Transverse colon (tissue), 4 donors: Measurements from ENCODE around the gene RGL4. TPM values are rescaled to one million over a fixed set of nuclear protein-coding genes. Genes with fewer than 3 reads are reported as not detected.
"Not testable (repeated sequence)": the region's sequence is repeated elsewhere in the genome, so short reads cannot be mapped to it uniquely, and the experiment has no call there.

ENCODE experiments used
- DNase-seq: peaks from one replicate; pipeline ENCODE4 v3.0.0-alpha.2; 2019
- H3K27ac ChIP-seq, 4 donors: fragments of 200-600 bp; sonication (generic); 2 replicates each; pipeline ENCODE4 v1.5.1; 2016 to 2018; ENCODE audit warnings: inconsistent platforms in 4 of 4
- H3K27me3 ChIP-seq: fragments of 200-600 bp; sonication (generic); 2 replicates; pipeline ENCODE4 v1.5.1; 2017; ENCODE audit warnings: inconsistent platforms
- H3K36me3 ChIP-seq, 4 donors: fragments of 200-600 bp; sonication (generic); 2 replicates each; pipeline ENCODE4 v1.5.1; 2017 to 2019; ENCODE audit warnings: inconsistent platforms in 4 of 4
- H3K4me1 ChIP-seq, 4 donors: fragments of 200-600 bp; sonication (generic); 2 replicates each; pipeline ENCODE4 v1.5.1; 2017 to 2020; ENCODE audit warnings: inconsistent platforms in 4 of 4
- H3K4me3 ChIP-seq, 4 donors: fragments of 200-600 bp; sonication (generic); 1 replicate in 1 of 4; 2 replicates in 3 of 4; pipeline versions ENCODE4 v1.5.1 to v1.6.1; 2017 to 2019; ENCODE audit warnings: inconsistent platforms in 4 of 4
- H3K9me3 ChIP-seq, 2 donors: fragments of 200-600 bp; sonication (generic); 2 replicates each; pipeline ENCODE4 v1.5.1; 2017 to 2019; ENCODE audit warnings: inconsistent platforms in 2 of 2
- EP300 ChIP-seq: sonication (generic); formaldehyde crosslinking; IDR thresholded peaks from one replicate; pipeline ENCODE4 v1.6.1; 2017; ENCODE audit warnings: antibody characterized with exemption, low read depth
- POLR2A ChIP-seq: fragments of 450-650 bp; IDR thresholded peaks from one replicate; pipeline ENCODE4 v1.6.1; 2016; ENCODE audit warnings: antibody characterized with exemption, mild to moderate bottlenecking, moderate library complexity
- POLR2AphosphoS5 ChIP-seq, 3 donors: sonication (generic); formaldehyde crosslinking; IDR thresholded peaks; one replicate each; pipeline ENCODE4 v1.6.1; 2016; ENCODE audit warnings: antibody characterized with exemption in 3 of 3
- WGBS, 2 donors: methylation state at CpG; one replicate each; pipeline ENCODE4 v1.1.5; 2018; ENCODE audit warnings: low coverage in 1 of 2; 5-methylcytosine and 5-hydroxymethylcytosine counted together
- in situ Hi-C, 4 donors: fragments of 200-750 bp; cut with MboI; loops; one replicate each; pipeline versions ENCODE4 v1.15.0 to v1.15.1; 2017; ENCODE audit warnings: low sequenced_read_pairs in 3 of 4, low pct_ligation_motif_present in 1 of 4, low pct_unique_long_range_greater_than_20kb in 1 of 4
- intact Hi-C: fragments of 100-400 bp; cut with DNase I; formaldehyde crosslinking; loops from one replicate; pipeline ENCODE4 v1.15.1; 2023; ENCODE audit warnings: low total_unique reads
- total RNA-seq, 4 donors: library from RNA; depleted of rRNA; stranded (reverse); fragments of >200 nt; gene quantifications; one replicate each; pipeline ENCODE4 v1.1.0, GENCODE V29; 2016
- TF ChIP-seq, protein P1 (sequence below), 5 experiments: fragments of 200-600 bp in 3 of 5; fragments of 450-650 bp in 2 of 5; sonication (generic) in 3 of 5; IDR thresholded peaks; 1 replicate in 2 of 5; 2 replicates in 3 of 5; pipeline ENCODE4 v1.5.1; 2016 to 2017; ENCODE audit warnings: antibody characterized with exemption in 5 of 5, inconsistent platforms in 3 of 5, mild to moderate bottlenecking in 2 of 5, moderate library complexity in 1 of 5

Gene RGL4
- total RNA-seq, 4 donors from 2014 or later, result 0.82 to 1.1 TPM; not detected in 2

DNA sequence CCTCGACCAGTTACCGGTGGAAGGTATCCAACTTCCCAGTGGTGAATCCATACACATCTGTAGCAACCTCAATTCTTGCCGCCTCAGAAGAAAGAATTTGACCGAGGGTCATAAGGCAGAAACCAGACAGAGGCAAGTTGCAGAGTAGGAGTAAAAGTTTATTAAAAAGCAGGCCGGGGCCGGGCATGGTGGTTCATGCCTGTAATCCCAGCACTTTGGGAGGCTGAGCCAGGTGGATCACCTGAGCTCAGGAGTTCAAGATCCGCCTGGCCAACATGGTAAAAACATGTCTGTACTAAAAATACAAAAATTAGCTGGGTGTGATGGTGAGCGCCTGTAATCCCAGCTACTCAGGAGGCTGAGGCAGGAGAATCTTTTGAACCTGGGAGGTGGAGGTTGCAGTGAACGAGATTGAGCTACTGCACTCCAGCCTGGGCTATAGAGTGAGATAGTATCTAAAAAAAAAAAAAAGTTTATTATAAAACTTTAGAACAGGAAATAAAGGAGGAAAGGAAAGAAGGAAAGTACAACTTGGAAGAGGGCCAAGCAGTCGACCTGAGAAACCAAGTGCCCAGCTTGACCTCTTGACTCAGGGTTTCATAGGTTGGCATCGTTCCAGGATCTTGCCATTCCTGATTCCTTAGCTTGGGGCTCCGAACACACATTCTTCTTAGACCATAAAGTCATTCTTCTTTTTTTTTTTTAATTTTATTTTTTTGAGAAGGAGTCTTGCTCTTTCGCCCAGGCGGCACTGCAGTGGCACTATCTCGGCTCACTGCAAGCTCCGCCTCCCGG is 27.8 kb downstream of the RGL4 start:
- WGBS, 2 donors, result 78 to 85% methylated on average over 3 to 17 of the region's 17 CpGs
- intact Hi-C loops (no loop called here), in situ Hi-C loops (no loop called here)
- Histone ChIP-seq H3K9me3 (no peaks in the 10 kb centered on the region), H3K27me3 (no peaks in the 10 kb centered on the region), H3K4me3 (no peak overlapping the region), H3K4me1 (peaks cover 9 to 19% (median 12%) of the 10 kb centered on the region in 4 donors), H3K36me3 (no peaks in the 10 kb centered on the region), H3K27ac (no peak overlapping the region)
- TF ChIP-seq POLR2A (no peak), POLR2AphosphoS5 (IDR thresholded peaks at IDR 0.05) (no peak), EP300 (no peak)
- TF ChIP-seq, protein P1, sequence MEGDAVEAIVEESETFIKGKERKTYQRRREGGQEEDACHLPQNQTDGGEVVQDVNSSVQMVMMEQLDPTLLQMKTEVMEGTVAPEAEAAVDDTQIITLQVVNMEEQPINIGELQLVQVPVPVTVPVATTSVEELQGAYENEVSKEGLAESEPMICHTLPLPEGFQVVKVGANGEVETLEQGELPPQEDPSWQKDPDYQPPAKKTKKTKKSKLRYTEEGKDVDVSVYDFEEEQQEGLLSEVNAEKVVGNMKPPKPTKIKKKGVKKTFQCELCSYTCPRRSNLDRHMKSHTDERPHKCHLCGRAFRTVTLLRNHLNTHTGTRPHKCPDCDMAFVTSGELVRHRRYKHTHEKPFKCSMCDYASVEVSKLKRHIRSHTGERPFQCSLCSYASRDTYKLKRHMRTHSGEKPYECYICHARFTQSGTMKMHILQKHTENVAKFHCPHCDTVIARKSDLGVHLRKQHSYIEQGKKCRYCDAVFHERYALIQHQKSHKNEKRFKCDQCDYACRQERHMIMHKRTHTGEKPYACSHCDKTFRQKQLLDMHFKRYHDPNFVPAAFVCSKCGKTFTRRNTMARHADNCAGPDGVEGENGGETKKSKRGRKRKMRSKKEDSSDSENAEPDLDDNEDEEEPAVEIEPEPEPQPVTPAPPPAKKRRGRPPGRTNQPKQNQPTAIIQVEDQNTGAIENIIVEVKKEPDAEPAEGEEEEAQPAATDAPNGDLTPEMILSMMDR (IDR thresholded peaks at IDR 0.05), result no peak
- DNase-seq, result no peak

DNA sequence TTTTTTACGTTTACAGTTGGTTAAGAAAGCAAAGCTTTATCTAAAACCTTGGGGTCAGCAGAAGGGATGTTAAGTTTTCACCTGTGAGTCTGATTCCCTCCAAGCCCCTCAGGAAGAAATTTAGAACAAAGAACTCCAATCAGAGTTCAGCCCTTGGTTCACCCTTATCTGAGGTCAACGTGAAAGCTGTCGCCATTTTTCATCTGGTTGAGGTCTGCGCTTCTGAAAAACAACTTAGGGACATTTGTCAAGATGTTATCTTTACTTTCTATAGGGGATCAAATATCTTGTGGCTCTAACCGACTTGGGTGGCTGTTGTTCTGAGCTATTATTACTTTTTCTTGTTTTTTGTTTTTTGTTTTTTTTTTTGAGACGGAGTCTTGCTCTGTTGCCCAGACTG is 30.0 kb downstream of the RGL4 start:
- Histone ChIP-seq H3K4me3 (no peak overlapping the region), H3K4me1 (peaks cover 5 to 13% (median 11%) of the 10 kb centered on the region in 4 donors), H3K27me3 (no peaks in the 10 kb centered on the region), H3K27ac (no peak overlapping the region), H3K9me3 (no peaks in the 10 kb centered on the region), H3K36me3 (no peaks in the 10 kb centered on the region)
- DNase-seq, result no peak
- no peak for TF ChIP-seq POLR2AphosphoS5 (IDR thresholded peaks at IDR 0.05)
- TF ChIP-seq POLR2A, result no peak
- TF ChIP-seq, protein P1 (IDR thresholded peaks at IDR 0.05), result no peak
- TF ChIP-seq EP300, result no peak
- in situ Hi-C loops (no loop called here), intact Hi-C loops (no loop called here)
- WGBS, 2 donors, result 83% methylated on average over 6 of the region's 6 CpGs

DNA sequence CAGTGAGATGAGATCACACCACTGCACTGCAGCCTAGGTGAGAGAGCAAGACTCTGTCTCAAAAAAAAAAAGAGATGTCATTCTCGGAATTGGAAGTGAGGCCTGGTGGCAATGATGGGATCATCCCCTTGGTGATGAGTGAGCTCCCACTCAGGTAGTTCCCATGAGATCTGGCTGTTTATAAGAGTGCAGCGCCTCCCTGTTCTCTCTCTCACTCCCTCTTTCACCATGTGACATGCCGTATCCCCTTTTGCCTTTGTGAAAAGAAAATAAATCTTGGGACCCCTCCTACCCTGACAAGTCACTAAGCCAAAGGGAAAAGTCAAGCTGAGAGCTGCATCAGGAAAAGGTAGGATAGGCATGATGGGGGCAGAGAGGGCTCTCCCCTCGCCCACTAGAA is 31.3 kb downstream of the RGL4 start:
- no peaks in the 10 kb centered on the region for H3K27me3 ChIP-seq
- no peaks in the 10 kb centered on the region for H3K36me3 ChIP-seq
- 78% methylated on average over 4 of the region's 4 CpGs; no CpG with 5 or more reads in 1 of the 2 donors for WGBS, 2 donors
- no peak overlapping the region for H3K27ac ChIP-seq
- TF ChIP-seq POLR2AphosphoS5 (IDR thresholded peaks at IDR 0.05), result no peak
- TF ChIP-seq, protein P1 (IDR thresholded peaks at IDR 0.05), result no peak
- DNase-seq, result no peak
- no peaks in the 10 kb centered on the region for H3K9me3 ChIP-seq
- intact Hi-C loops (no loop called here), in situ Hi-C loops (no loop called here)
- peaks cover 0 to 4% (median 4%) of the 10 kb centered on the region in 4 donors for H3K4me1 ChIP-seq
- no peak overlapping the region for H3K4me3 ChIP-seq

GRCh38 chr22:23722724-23723123 is 31.9 kb downstream of the RGL4 start:
- intact Hi-C loops (no loop called here), in situ Hi-C loops (no loop called here)
- Histone ChIP-seq H3K36me3 (no peaks in the 10 kb centered on the region), H3K27me3 (no peaks in the 10 kb centered on the region), H3K4me1 (no peaks in the 10 kb centered on the region), H3K9me3 (no peaks in the 10 kb centered on the region), H3K4me3 (no peak overlapping the region), H3K27ac (no peak overlapping the region)
- 70% methylated on average over 2 of the region's 2 CpGs; no CpG with 5 or more reads in 1 of the 2 donors for WGBS, 2 donors
- DNase-seq, result no peak
- TF ChIP-seq POLR2A, result no peak
- TF ChIP-seq, protein P1 (IDR thresholded peaks at IDR 0.05), result no peak
- no peak for TF ChIP-seq EP300
- TF ChIP-seq POLR2AphosphoS5 (IDR thresholded peaks at IDR 0.05), result no peak

GRCh38 chr22:23728108-23728507 is 37.3 kb downstream of the RGL4 start:
- H3K9me3 ChIP-seq, intact Hi-C loops, H3K4me1 ChIP-seq, H3K27me3 ChIP-seq, H3K27ac ChIP-seq, H3K4me3 ChIP-seq, H3K36me3 ChIP-seq, in situ Hi-C loops, DNase-seq: not testable (repeated sequence)
- 80% methylated on average over 4 of the region's 4 CpGs; no CpG with 5 or more reads in 1 of the 2 donors for WGBS, 2 donors
